Ishikawa (cell line): ENCODE measurements around the gene ENOX1.

Experiments
- CEBPB ChIP-seq: IDR thresholded peaks from 2 replicates; pipeline ENCODE4 v1.6.1; 2012
- CREB1 ChIP-seq: IDR thresholded peaks from 2 replicates; pipeline ENCODE4 v1.6.1; 2012; ENCODE audit warnings: low read depth
- EGR1 ChIP-seq: IDR thresholded peaks from 2 replicates; pipeline ENCODE4 v1.6.1; 2012
- EP300 ChIP-seq: IDR thresholded peaks from 2 replicates; pipeline ENCODE4 v1.6.1; 2012; ENCODE audit warnings: borderline replicate concordance
- FOXM1 ChIP-seq: IDR thresholded peaks from 2 replicates; pipeline ENCODE4 v1.6.1; 2012; ENCODE audit warnings: low read depth, borderline replicate concordance
- NFIC ChIP-seq: IDR thresholded peaks from 2 replicates; pipeline ENCODE4 v1.6.1; 2012
- RAD21 ChIP-seq: IDR thresholded peaks from 2 replicates; pipeline ENCODE4 v1.6.1; 2012; ENCODE audit warnings: low read depth
- TAF1 ChIP-seq: IDR thresholded peaks from 2 replicates; pipeline ENCODE4 v1.6.1; 2012; ENCODE audit warnings: low read depth, mild to moderate bottlenecking
- TCF12 ChIP-seq: IDR thresholded peaks from 2 replicates; pipeline ENCODE4 v1.6.1; 2012; ENCODE audit warnings: low read depth
- TEAD4 ChIP-seq: IDR thresholded peaks from 2 replicates; pipeline ENCODE4 v1.6.1; 2012
- YY1 ChIP-seq: IDR thresholded peaks from 2 replicates; pipeline ENCODE4 v1.6.1; 2012; ENCODE audit warnings: low read depth
- ZBTB7A ChIP-seq: IDR thresholded peaks from 2 replicates; pipeline ENCODE4 v1.6.1; 2012; ENCODE audit warnings: low read depth
- TF ChIP-seq, protein P1 (sequence below): IDR thresholded peaks from 2 replicates; pipeline ENCODE4 v1.6.1; 2012
- TF ChIP-seq, protein P2 (sequence below): IDR thresholded peaks from 2 replicates; pipeline ENCODE4 v1.6.1; 2012; ENCODE audit warnings: low read depth, mild to moderate bottlenecking
- TF ChIP-seq, protein P3 (sequence below): IDR thresholded peaks from 2 replicates; pipeline ENCODE4 v1.6.1; 2012

ENOX1 gene

DNA sequence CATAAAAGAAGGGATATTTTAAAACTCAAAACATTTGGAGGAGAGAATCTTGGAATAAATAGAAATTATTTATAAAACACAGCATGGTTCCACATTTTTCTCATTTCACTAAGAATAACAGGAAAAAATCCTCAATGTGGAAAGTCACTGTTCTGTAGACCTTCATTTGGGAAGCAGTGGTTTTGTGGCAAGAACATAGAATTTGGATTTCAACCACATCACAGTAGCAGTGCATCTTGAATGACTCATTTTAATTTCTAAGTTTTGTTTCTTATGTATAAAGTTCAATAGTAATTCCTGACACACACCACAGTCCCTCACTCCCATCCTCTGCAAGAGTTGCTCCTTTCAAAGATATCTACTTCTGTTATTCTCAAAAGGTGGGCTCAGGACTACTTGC is 264.0 kb downstream of the ENOX1 start:
- no peak for TF ChIP-seq CEBPB
- TF ChIP-seq YY1, result no peak
- TF ChIP-seq, protein P1, sequence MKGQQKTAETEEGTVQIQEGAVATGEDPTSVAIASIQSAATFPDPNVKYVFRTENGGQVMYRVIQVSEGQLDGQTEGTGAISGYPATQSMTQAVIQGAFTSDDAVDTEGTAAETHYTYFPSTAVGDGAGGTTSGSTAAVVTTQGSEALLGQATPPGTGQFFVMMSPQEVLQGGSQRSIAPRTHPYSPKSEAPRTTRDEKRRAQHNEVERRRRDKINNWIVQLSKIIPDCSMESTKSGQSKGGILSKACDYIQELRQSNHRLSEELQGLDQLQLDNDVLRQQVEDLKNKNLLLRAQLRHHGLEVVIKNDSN, result no peak
- no peak for TF ChIP-seq ZBTB7A
- TF ChIP-seq TCF12, result no peak

DNA sequence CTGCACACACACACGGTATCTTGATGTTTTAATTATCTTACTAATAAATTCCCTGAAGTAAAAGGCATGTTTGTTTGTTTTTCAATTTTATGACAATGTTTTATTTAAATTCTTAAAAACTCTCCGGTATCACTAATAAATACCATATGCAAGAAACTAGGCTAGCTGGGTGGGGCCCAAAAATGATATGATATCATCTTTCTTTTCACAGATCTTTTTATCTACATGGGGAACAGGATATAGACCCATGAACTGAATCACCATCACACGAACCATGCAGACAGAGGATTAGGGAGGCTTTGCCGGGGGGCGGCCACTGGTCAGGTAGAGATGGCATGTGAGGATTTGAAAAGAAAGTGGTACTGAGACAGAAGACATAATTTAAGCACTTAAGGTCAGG is 266.4 kb downstream of the ENOX1 start:
- TF ChIP-seq ZBTB7A (no peak), TAF1 (no peak), RAD21 (no peak), CEBPB (no peak), YY1 (no peak), NFIC (no peak), EGR1 (no peak), FOXM1 (no peak), EP300 (no peak)
- TF ChIP-seq, protein P2, sequence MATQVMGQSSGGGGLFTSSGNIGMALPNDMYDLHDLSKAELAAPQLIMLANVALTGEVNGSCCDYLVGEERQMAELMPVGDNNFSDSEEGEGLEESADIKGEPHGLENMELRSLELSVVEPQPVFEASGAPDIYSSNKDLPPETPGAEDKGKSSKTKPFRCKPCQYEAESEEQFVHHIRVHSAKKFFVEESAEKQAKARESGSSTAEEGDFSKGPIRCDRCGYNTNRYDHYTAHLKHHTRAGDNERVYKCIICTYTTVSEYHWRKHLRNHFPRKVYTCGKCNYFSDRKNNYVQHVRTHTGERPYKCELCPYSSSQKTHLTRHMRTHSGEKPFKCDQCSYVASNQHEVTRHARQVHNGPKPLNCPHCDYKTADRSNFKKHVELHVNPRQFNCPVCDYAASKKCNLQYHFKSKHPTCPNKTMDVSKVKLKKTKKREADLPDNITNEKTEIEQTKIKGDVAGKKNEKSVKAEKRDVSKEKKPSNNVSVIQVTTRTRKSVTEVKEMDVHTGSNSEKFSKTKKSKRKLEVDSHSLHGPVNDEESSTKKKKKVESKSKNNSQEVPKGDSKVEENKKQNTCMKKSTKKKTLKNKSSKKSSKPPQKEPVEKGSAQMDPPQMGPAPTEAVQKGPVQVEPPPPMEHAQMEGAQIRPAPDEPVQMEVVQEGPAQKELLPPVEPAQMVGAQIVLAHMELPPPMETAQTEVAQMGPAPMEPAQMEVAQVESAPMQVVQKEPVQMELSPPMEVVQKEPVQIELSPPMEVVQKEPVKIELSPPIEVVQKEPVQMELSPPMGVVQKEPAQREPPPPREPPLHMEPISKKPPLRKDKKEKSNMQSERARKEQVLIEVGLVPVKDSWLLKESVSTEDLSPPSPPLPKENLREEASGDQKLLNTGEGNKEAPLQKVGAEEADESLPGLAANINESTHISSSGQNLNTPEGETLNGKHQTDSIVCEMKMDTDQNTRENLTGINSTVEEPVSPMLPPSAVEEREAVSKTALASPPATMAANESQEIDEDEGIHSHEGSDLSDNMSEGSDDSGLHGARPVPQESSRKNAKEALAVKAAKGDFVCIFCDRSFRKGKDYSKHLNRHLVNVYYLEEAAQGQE, result no peak
- TF ChIP-seq, protein P1, result no peak

DNA sequence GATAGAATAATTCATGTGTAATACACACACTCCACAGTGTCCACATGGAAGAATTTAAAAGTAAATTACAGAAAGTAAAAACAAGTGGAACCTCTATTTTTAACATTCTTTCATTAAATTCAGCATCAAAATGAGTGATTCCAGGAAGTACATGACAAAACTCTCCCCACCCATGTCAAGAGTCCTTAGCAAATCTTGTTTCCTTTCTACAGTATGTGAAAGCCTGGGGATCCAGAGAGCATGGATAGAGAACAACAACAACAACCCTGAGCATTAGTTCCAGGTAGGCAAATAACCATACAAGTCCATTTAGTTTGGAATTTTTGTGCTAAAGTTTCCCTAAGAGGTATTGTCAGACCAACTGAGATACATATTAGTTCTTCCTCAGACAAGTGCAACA is 267.9 kb downstream of the ENOX1 start:
- TF ChIP-seq ZBTB7A (no peak), TEAD4 (no peak), EGR1 (no peak)

DNA sequence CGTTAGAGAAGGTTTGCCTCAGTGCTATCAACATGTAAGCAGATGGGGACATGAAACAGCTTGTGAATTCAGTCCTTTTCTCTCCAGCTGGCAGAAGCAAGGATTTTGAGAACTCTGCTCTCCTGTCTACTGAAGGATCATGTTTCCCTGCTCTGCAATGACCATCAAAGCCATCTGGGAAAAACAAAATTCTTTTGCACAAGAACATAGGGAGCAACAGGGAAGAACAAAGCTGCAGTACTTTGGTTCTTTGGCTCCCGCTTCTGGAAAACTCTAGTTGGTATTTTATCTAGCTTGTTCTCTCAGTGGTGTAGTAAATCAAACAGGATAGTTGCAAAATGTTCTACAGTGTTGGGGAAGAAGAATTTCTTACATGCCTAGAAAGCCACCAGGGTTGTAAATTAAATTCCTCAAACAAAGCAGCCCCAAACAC is 270.4 kb downstream of the ENOX1 start:
- TF ChIP-seq, protein P1, result no peak
- TF ChIP-seq EGR1, result no peak
- no peak for TF ChIP-seq TEAD4
- TF ChIP-seq, protein P3, sequence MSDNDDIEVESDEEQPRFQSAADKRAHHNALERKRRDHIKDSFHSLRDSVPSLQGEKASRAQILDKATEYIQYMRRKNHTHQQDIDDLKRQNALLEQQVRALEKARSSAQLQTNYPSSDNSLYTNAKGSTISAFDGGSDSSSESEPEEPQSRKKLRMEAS, result no peak
- TF ChIP-seq FOXM1, result no peak

DNA sequence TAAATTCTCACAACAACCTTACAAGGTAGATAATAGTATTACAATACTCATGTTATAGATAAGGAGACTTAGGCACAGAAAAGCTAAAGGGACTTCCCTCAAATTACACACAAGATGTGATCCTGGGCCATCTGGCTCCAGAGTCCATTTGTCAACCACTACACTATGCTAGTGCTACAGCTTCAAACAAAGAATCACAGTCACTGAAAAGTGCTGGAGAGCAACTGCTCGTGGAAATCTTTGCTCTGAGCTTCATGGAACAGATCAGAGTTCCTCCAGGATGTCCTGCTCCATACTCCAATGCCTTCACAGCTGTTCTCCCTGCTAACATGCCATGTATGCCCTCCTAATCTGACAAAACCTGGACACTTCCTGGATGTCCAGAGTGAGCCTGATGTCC is 271.2 kb downstream of the ENOX1 start:
- TF ChIP-seq EGR1, result no peak
- TF ChIP-seq FOXM1, result no peak
- no peak for TF ChIP-seq CEBPB
- TF ChIP-seq, protein P1, result no peak
- TF ChIP-seq, protein P2, result no peak
- no peak for TF ChIP-seq CREB1
- no peak for TF ChIP-seq ZBTB7A
- no peak for TF ChIP-seq RAD21
- no peak for TF ChIP-seq TEAD4
- TF ChIP-seq TAF1, result no peak
- TF ChIP-seq, protein P3, result no peak
- no peak for TF ChIP-seq EP300

DNA sequence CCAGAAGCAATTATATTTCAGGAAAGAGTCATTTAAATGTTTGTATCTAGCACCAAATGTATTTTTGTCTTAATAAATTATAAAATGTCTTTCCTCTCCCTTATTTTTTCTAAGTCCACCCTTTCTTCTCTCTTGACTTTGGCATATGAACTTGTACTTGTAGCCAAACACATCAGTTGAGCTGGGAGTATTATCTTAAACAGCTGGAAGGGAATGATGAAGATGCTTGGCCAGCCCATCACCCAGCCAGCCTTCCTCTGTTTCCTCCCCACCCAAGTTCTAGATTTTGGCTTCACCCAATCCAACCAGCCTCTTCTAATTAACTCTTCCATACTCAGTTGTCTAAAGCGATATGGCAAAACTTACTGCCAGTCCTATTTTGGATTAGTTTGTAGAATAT is 272.5 kb downstream of the ENOX1 start:
- TF ChIP-seq YY1 (no peak), ZBTB7A (no peak), RAD21 (no peak), EGR1 (no peak), NFIC (no peak)

DNA sequence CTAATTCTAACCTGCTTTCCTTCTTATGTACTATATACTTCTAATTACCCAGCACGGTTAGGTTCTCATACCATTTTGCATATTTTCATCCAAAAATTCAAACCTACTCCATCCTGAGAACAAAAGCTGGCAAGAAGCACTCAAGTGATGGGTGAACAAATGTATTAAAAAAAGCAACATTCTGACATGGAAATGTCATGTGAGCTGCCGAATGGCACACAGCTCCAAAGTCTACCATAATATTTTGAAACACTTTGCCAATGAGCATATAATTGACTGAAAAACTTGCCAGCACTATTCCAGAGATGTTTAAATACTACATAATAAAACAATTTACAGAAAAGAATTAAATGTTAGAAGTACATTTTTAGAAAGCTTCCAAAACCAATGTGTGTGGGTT is 274.6 kb downstream of the ENOX1 start:
- TF ChIP-seq TAF1 (no peak), CEBPB (no peak), FOXM1 (no peak), EP300 (no peak), ZBTB7A (no peak), NFIC (no peak), YY1 (no peak), EGR1 (no peak), CREB1 (no peak), TCF12 (no peak), RAD21 (no peak), TEAD4 (no peak)
- TF ChIP-seq, protein P1, result no peak
- TF ChIP-seq, protein P3, result no peak
- TF ChIP-seq, protein P2, result no peak
